Cardiac atrium fibroblast (primary cell): ENCODE results near the gene ANKRD36C. TPM values are rescaled to one million over a fixed set of nuclear protein-coding genes. Genes with fewer than 3 reads are reported as not detected.

ENCODE experiments used
- total RNA-seq: library from RNA; depleted of rRNA; stranded (reverse); fragments of >200 nt; gene quantifications from 2 replicates; pipeline ENCODE4 v1.2.3, GENCODE V29; 2015

The ANKRD36C gene
- 14.6 and 24.7 TPM in 2 replicates for total RNA-seq

GRCh38 chr2:95991351-95992094 is at the start of gene ANKRD36C:
Gene ANKRD36C, minus strand, starts transcription at chr2:95991824. Its CDS starts 116 bp downstream, at chr2:95991708.

GRCh38 chr2:96034792-96035191 is 43.2 kb upstream of the ANKRD36C start, which contains the start of gene GPAT2:
Gene GPAT2, minus strand, starts transcription at chr2:96034916. Its CDS starts 2,557 bp downstream, at chr2:96032359.

Other genes with a start within 250 kb of the ANKRD36C start
- 8.5 and 16.7 TPM in 2 replicates for gene GPAT2, start 43.1 kb upstream of the ANKRD36C start, total RNA-seq
- 0.16 and 0.54 TPM in 2 replicates for gene ADRA2B, start 124.7 kb upstream of the ANKRD36C start, total RNA-seq
- gene ASTL, start 146.7 kb upstream of the ANKRD36C start, total RNA-seq = not detected in 2 replicates
- gene DUSP2, start 153.6 kb upstream of the ANKRD36C start, total RNA-seq = 1.8 and 2.5 TPM in 2 replicates
- gene STARD7, start 217.0 kb upstream of the ANKRD36C start, total RNA-seq = 71.3 and 100 TPM in 2 replicates